Measurements from ENCODE around the gene COQ10B. TPM values are rescaled to one million over a fixed set of nuclear protein-coding genes. Genes with fewer than 3 reads are reported as not detected.

Gene COQ10B
- total and polyA plus RNA-seq, 2 donors (not counting 3 experiments of a cell fraction or from before 2014, with no cell fraction given), result 2.4 to 15.1 TPM

DNA sequence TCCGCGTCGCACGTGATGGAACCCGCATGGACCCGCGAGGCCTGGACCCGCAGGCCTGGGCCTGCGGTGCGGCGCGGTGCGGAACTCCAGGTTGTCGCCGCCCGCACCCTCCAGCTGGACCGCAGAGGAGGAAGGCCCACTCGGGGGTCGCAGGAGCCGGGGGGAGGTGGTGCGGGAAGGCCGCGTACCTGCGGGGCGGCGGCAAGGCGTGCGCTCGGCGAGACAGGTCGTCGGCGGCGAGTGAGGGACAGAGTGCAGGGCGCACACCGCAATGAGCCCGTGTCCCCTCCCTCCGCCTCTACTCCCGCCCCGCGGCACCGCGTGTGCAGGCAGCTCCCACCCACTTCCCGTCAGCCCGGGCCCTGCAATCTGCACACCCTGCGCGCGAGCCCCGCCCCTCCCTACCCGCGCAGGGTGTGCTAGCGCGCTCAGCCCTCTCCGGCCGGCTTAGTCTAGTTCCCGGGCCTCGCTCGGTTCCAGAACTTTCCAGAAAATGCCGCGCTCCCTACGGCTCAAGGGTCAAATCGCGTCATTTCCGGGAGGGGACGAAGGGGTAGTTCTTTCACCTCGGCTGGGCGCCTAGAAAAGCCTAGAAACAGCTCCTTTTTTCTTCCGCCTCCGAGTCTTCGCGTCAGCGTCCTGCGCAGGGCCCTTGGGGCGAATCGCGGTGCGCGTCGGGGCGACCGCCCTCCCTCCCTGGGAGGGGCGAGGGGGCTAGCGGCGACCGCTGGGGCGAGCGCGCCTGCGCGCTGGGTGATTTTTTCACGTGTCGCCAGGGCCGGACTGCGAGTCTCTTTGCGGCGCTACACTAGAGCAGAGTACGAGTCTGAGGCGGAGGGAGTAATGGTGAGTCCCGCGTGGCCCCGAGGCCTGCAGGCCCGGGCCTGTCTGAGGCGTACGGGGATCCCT, 46.5 kb downstream of the COQ10B start, which contains the start of the genes HSPD1 and HSPE1:
Gene HSPD1, minus strand, starts transcription at position 247 of the 909 bp plus-strand sequence. CDS start 992 bp downstream, outside the sequence.
Gene HSPE1, plus strand, starts transcription at position 786 of the 909 bp plus-strand sequence. Its CDS starts 58 bp downstream, at position 844.
- intact Hi-C loops (cut with micrococcal nuclease), result loop anchor here (1.0 to 5.0 kb wide), 9 partner anchors 15 to 797 kb away; partner anchors contain the start of genes COQ10B, MARS2, RFTN2 and SF3B1
- dilution Hi-C loops (cut with MboI; ENCODE audit: extremely low pct_ligation_motif_present, low sequenced_read_pairs), result no loop called here
- ChIA-PET CTCF (interaction anchor here (0.6 to 1.5 kb wide), 10 partner anchors 8 to 279 kb away, joined by 3 to 6 read pairs (median 3); partner anchors contain the start of genes COQ10B, MOB4 and SF3B1), POLR2A (interaction anchor here (0.5 to 2.7 kb wide), 13 partner anchors 8 to 176 kb away, joined by 3 to 16 read pairs (median 4); partner anchors contain the start of genes COQ10B, MOB4, RFTN2 and SF3B1)
- peak; percentile 99 for DNase-seq (ENCODE audit: low read depth, low spot score)
- peak within 1 kb of the TSS; percentile 68 to 93 (median 86) for H3K4me3 ChIP-seq (replicated peaks in 1 of 3; ENCODE audit: insufficient read depth in 1 of 3, low read depth in 1 of 3, low read length in 3 of 3)
- H3K9me3 ChIP-seq (replicated peaks; ENCODE audit: control insufficient read depth, insufficient read depth, low read length), result no peaks in the 10 kb centered on the region
- H4K20me1 ChIP-seq (replicated peaks; ENCODE audit: control insufficient read depth, extremely low read depth, insufficient read depth, low read length), result peaks cover 2% of the 10 kb centered on the region
- H3K27ac ChIP-seq (ENCODE audit: insufficient read depth, low read depth, low read length), result peak within 1 kb of the TSS; percentile 75
- TF ChIP-seq POLR2A (IDR thresholded peaks at IDR 0.05; ENCODE audit: low read depth, low read length) (peak; percentile 82), JUN (IDR thresholded peaks at IDR 0.05; ENCODE audit: borderline replicate concordance, insufficient read depth, insufficient read length, low read depth) (no peak), FOS (IDR thresholded peaks at IDR 0.05; ENCODE audit: borderline replicate concordance, insufficient read depth, low read length) (no peak), EZH2 (IDR thresholded peaks at IDR 0.05; ENCODE audit: borderline replicate concordance, low read depth, low read length, severe bottlenecking) (no peak), POLR2AphosphoS5 (IDR thresholded peaks at IDR 0.05; ENCODE audit: insufficient read depth, low read depth, low read length) (peak; percentile 93), MYC (IDR thresholded peaks at IDR 0.05; ENCODE audit: low read depth, low read length) (peak; percentile 98), GATA2 (IDR thresholded peaks at IDR 0.05; ENCODE audit: insufficient read depth, insufficient read length, low read depth, low read length) (no peak)
- TF ChIP-seq, protein P1, sequence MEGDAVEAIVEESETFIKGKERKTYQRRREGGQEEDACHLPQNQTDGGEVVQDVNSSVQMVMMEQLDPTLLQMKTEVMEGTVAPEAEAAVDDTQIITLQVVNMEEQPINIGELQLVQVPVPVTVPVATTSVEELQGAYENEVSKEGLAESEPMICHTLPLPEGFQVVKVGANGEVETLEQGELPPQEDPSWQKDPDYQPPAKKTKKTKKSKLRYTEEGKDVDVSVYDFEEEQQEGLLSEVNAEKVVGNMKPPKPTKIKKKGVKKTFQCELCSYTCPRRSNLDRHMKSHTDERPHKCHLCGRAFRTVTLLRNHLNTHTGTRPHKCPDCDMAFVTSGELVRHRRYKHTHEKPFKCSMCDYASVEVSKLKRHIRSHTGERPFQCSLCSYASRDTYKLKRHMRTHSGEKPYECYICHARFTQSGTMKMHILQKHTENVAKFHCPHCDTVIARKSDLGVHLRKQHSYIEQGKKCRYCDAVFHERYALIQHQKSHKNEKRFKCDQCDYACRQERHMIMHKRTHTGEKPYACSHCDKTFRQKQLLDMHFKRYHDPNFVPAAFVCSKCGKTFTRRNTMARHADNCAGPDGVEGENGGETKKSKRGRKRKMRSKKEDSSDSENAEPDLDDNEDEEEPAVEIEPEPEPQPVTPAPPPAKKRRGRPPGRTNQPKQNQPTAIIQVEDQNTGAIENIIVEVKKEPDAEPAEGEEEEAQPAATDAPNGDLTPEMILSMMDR (IDR thresholded peaks at IDR 0.05; ENCODE audit: extremely low read depth in 1 of 2, insufficient read depth in 1 of 2, low read depth in 1 of 2, low read length in 2 of 2), result no peak
- TF ChIP-seq, protein P2, sequence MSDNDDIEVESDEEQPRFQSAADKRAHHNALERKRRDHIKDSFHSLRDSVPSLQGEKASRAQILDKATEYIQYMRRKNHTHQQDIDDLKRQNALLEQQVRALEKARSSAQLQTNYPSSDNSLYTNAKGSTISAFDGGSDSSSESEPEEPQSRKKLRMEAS (IDR thresholded peaks at IDR 0.05; ENCODE audit: insufficient read depth, insufficient read length), result peak; percentile 78
- peaks cover 4 to 18% of the 10 kb centered on the region in 2 experiments for H3K36me3 ChIP-seq (ENCODE audit: control insufficient read depth in 2 of 2, extremely low read depth in 1 of 2, insufficient read depth in 2 of 2, low read length in 2 of 2)
- H3K4me1 ChIP-seq (ENCODE audit: control insufficient read depth, extremely low read depth, insufficient read depth, low read length), result peaks cover 46% of the 10 kb centered on the region
- peak within 1 kb of the TSS; percentile 58 for H2AFZ ChIP-seq (ENCODE audit: low read depth, low read length)
- peaks cover 76% of the 10 kb centered on the region for H3K79me2 ChIP-seq (ENCODE audit: control insufficient read depth, insufficient read depth, low read length)
- H3K9me1 ChIP-seq (replicated peaks; ENCODE audit: control insufficient read depth, extremely low read depth, insufficient read depth, low read length), result no peaks in the 10 kb centered on the region
- no peaks in the 10 kb centered on the region for H3K27me3 ChIP-seq (ENCODE audit: control insufficient read depth in 2 of 2, insufficient read depth in 2 of 2, low read length in 2 of 2)
- BruUV-seq (replicated peaks), result no TSS peak
- H3K9ac ChIP-seq (replicated peaks; ENCODE audit: extremely low read depth, insufficient read depth, low read length), result peak within 1 kb of the TSS; percentile 67
- H3K4me2 ChIP-seq (ENCODE audit: insufficient read depth, low read length), result peak within 1 kb of the TSS; percentile 99
- FAIRE-seq, result peak; percentile 97

All from endothelial cell of umbilical vein (primary cell).